SK-N-SH (cell line): ENCODE results near the gene ATXN2. TPM values are rescaled to one million over a fixed set of nuclear protein-coding genes. Genes with fewer than 3 reads are reported as not detected.

Experiments used
- CTCF ChIA-PET: fragments of 300-600, 350-600 bp; formaldehyde crosslinking; extraction: SDS; loops from one replicate; lab custom pipeline; 2021; lab: Yijun Ruan, JAX
- POLR2A ChIA-PET: fragments of 350-600 bp; sonication (Branson Sonifier 250); formaldehyde crosslinking; extraction: SDS; loops from one replicate; lab custom pipeline; 2020; ENCODE audit warnings: antibody characterized with exemption, inconsistent platforms; lab: Yijun Ruan, JAX
- DNase-seq: peaks from one replicate; pipeline ENCODE4 v3.0.0; 2012
- H2AFZ ChIP-seq: fragments of 200-600 bp; sonication (generic); 2 replicates; pipeline ENCODE4 v1.8.1; 2016; ENCODE audit warnings: antibody characterized with exemption, mild to moderate bottlenecking, low read depth
- H3F3A ChIP-seq: fragments of 200-600 bp; sonication (generic); replicated peaks from 2 replicates; pipeline ENCODE3; 2016; ENCODE audit warnings: antibody characterized with exemption, mild to moderate bottlenecking; ENCODE audit not compliant: insufficient read depth
- H3K27ac ChIP-seq, 2 experiments: fragments of 200-500 bp in 1 of 2; fragments of 200-600 bp in 1 of 2; sonication (Bioruptor generic) in 1 of 2; sonication (generic), shearing (Covaris generic) in 1 of 2; 2 replicates each; pipeline versions ENCODE4 v1.5.1 to v1.6.1; 2014 to 2016; ENCODE audit warnings: low read depth in 2 of 2, inconsistent platforms in 1 of 2, low read length in 1 of 2, mild to moderate bottlenecking in 1 of 2, mixed read lengths in 1 of 2
- H3K27me3 ChIP-seq: fragments of 200-600 bp; sonication (generic), shearing (Covaris generic); 2 replicates; pipeline ENCODE4 v1.6.1; 2016; ENCODE audit warnings: mixed run types; ENCODE audit not compliant: insufficient read depth
- H3K36me3 ChIP-seq, 2 experiments: fragments of 200-500 bp in 1 of 2; fragments of 200-600 bp in 1 of 2; sonication (Bioruptor generic) in 1 of 2; sonication (generic) in 1 of 2; replicated peaks in 1 of 2; 2 replicates each; pipeline versions ENCODE3 to v1.5.1; 2014 to 2016; ENCODE audit warnings: low read length in 1 of 2, mild to moderate bottlenecking in 1 of 2; ENCODE audit not compliant: insufficient read depth in 2 of 2, control insufficient read depth in 1 of 2
- H3K4me1 ChIP-seq, 2 experiments: fragments of 200-500 bp in 1 of 2; fragments of 200-600 bp in 1 of 2; sonication (Bioruptor generic) in 1 of 2; sonication (generic), shearing (Covaris generic) in 1 of 2; 2 replicates each; pipeline versions ENCODE4 v1.5.1 to v1.6.1; 2014 to 2016; ENCODE audit warnings: low read depth in 1 of 2, low read length in 1 of 2, mixed run types in 1 of 2; ENCODE audit not compliant: insufficient read depth in 2 of 2, control insufficient read depth in 1 of 2
- H3K4me2 ChIP-seq: fragments of 200-600 bp; sonication (generic), shearing (Covaris generic); 2 replicates; pipeline ENCODE4 v1.6.1; 2017; ENCODE audit warnings: mixed run types
- H3K4me3 ChIP-seq, 2 experiments: fragments of 200-500 bp in 1 of 2; fragments of 200-600 bp in 1 of 2; sonication (Bioruptor generic) in 1 of 2; sonication (generic), shearing (Covaris generic) in 1 of 2; 2 replicates each; pipeline versions ENCODE4 v1.5.1 to v1.8.1; 2014 to 2016; ENCODE audit warnings: low read depth in 2 of 2, inconsistent platforms in 1 of 2, low read length in 1 of 2, mild to moderate bottlenecking in 1 of 2, mixed read lengths in 1 of 2, moderate library complexity in 1 of 2
- H3K79me2 ChIP-seq: fragments of 200-600 bp; sonication (generic); 2 replicates; pipeline ENCODE4 v1.8.1; 2017; ENCODE audit warnings: mild to moderate bottlenecking; ENCODE audit not compliant: insufficient read depth
- H3K9ac ChIP-seq: fragments of 200-600 bp; sonication (generic); 2 replicates; pipeline ENCODE4 v1.6.1; 2017; ENCODE audit warnings: mixed run types
- H3K9me2 ChIP-seq: fragments of 200-600 bp; sonication (generic); 2 replicates; pipeline ENCODE4 v1.6.1; 2017; ENCODE audit warnings: mixed run types
- H3K9me3 ChIP-seq: fragments of 200-600 bp; sonication (generic); 2 replicates; pipeline ENCODE4 v1.6.1; 2017; ENCODE audit warnings: mixed run types, mild to moderate bottlenecking, moderate library complexity
- H4K20me1 ChIP-seq: fragments of 200-600 bp; sonication (generic); 2 replicates; pipeline ENCODE4 v1.6.1; 2017; ENCODE audit warnings: mild to moderate bottlenecking, mixed run types; ENCODE audit not compliant: insufficient read depth
- CTCF ChIP-seq: fragments of 200-600 bp; sonication (generic); IDR thresholded peaks from 2 replicates; pipeline ENCODE4 v1.6.1; 2017; ENCODE audit warnings: antibody characterized with exemption, mild to moderate bottlenecking, moderate library complexity
- ELF1 ChIP-seq: IDR thresholded peaks from 2 replicates; pipeline ENCODE4 v1.4.0; 2012
- EP300 ChIP-seq, 2 experiments: IDR thresholded peaks; 2 replicates each; pipeline versions ENCODE4 v1.4.0 to v1.6.1; 2012; ENCODE audit warnings: borderline replicate concordance in 1 of 2, low read depth in 1 of 2, low read length in 1 of 2
- EZH2phosphoT487 ChIP-seq: fragments of 200-600 bp; sonication (generic); IDR thresholded peaks from 2 replicates; pipeline ENCODE4 v1.6.1; 2017; ENCODE audit warnings: low read depth, mixed run types, mild to moderate bottlenecking, antibody characterized with exemption, moderate library complexity, borderline replicate concordance
- FOSL2 ChIP-seq: IDR thresholded peaks from 2 replicates; pipeline ENCODE4 v1.4.0; 2012; ENCODE audit warnings: low read depth, mild to moderate bottlenecking, moderate library complexity, borderline replicate concordance
- FOXM1 ChIP-seq: IDR thresholded peaks from 2 replicates; pipeline ENCODE4 v1.4.0; 2012; ENCODE audit warnings: low read depth, mild to moderate bottlenecking
- MEF2A ChIP-seq: IDR thresholded peaks from 2 replicates; pipeline ENCODE4 v1.4.0; 2012; ENCODE audit warnings: low read depth, borderline replicate concordance
- NFIC ChIP-seq: IDR thresholded peaks from 2 replicates; pipeline ENCODE4 v1.4.0; 2012; ENCODE audit warnings: borderline replicate concordance
- NRF1 ChIP-seq: IDR thresholded peaks from 2 replicates; pipeline ENCODE4 v1.6.1; 2012; ENCODE audit warnings: low read depth, mild to moderate bottlenecking, low read length
- RAD21 ChIP-seq: IDR thresholded peaks from 2 replicates; pipeline ENCODE4 v1.6.1; 2012; ENCODE audit warnings: mild to moderate bottlenecking, low read length
- REST ChIP-seq: IDR thresholded peaks from 2 replicates; pipeline ENCODE4 v1.6.1; 2012; ENCODE audit warnings: mild to moderate bottlenecking, low read depth, low read length, moderate library complexity
- RFX5 ChIP-seq: IDR thresholded peaks from 2 replicates; pipeline ENCODE4 v1.6.1; 2012; ENCODE audit warnings: mild to moderate bottlenecking, improper control_type of control experiment, low read length
- TEAD4 ChIP-seq: IDR thresholded peaks from 2 replicates; pipeline ENCODE4 v1.4.0; 2012; ENCODE audit warnings: mild to moderate bottlenecking, borderline replicate concordance; ENCODE audit not compliant: insufficient read depth
- USF1 ChIP-seq: IDR thresholded peaks from 2 replicates; pipeline ENCODE4 v1.4.0; 2012; ENCODE audit warnings: low read depth, borderline replicate concordance
- ZBTB33 ChIP-seq: IDR thresholded peaks from 2 replicates; pipeline ENCODE4 v1.4.0; 2012; ENCODE audit warnings: low read depth, borderline replicate concordance
- WGBS: methylation state at CpG from one replicate; pipeline ENCODE4 v1.1.6; 2017; ENCODE audit warnings: low lambda C conversion rate; 5-methylcytosine and 5-hydroxymethylcytosine counted together
- polyA plus RNA-seq, 3 experiments: library from polyadenylated mRNA; depleted of rRNA; stranded (reverse); fragments of >200 nt; gene quantifications; 2 replicates each; pipeline ENCODE4 v1.2.3, GENCODE V29; 2012
- TF ChIP-seq, protein P1 (sequence below): fragments of 150-350 bp; IDR thresholded peaks from 2 replicates; pipeline ENCODE4 v1.6.1; 2017; ENCODE audit warnings: antibody characterized with exemption, low read length, low read depth, borderline replicate concordance

ATXN2 gene
- polyA plus RNA-seq, 1 of the 3 experiments (the other 2 are of a cell fraction), result 35.7 TPM

GRCh38 chr12:111424793-111425251, 174.3 kb downstream of the ATXN2 start:
- WGBS, result 98% methylated on average over 6 of the region's 6 CpGs
- Histone ChIP-seq H3K36me3 (peaks cover 0 to 28% of the 10 kb centered on the region in 2 experiments), H3K4me1 (peaks cover 7 to 16% of the 10 kb centered on the region in 2 experiments; a peak in 2 of 4 replicates), H3K9ac (no peak overlapping the region), H2AFZ (no peak overlapping the region), H4K20me1 (peaks cover 92% of the 10 kb centered on the region), H3F3A (no peaks in the 10 kb centered on the region), H3K4me2 (no peak overlapping the region), H3K4me3 (no peak overlapping the region), H3K27ac (no peak overlapping the region), H3K9me2 (no peaks in the 10 kb centered on the region), H3K9me3 (no peaks in the 10 kb centered on the region), H3K27me3 (no peaks in the 10 kb centered on the region), H3K79me2 (peaks cover 98% of the 10 kb centered on the region)
- CTCF ChIA-PET, result interaction anchor here (0.6 to 1.7 kb wide), 5 partner anchors 13 to 88 kb away, joined by 3 to 9 read pairs (median 3); no protein-coding TSS in a partner anchor
- no peak for DNase-seq
- POLR2A ChIA-PET, result no interaction called here
- TF ChIP-seq RAD21 (no peak), ELF1 (no peak), EP300 (IDR thresholded peaks at IDR 0.05; ENCODE audit: borderline replicate concordance in 1 of 2, low read depth in 1 of 2, low read length in 1 of 2) (no peak), RFX5 (no peak), FOSL2 (no peak), REST (no peak), EZH2phosphoT487 (no peak), FOXM1 (no peak), TEAD4 (no peak), CTCF (no peak), NRF1 (no peak), MEF2A (no peak), ZBTB33 (no peak), NFIC (no peak), USF1 (no peak)
- TF ChIP-seq, protein P1, sequence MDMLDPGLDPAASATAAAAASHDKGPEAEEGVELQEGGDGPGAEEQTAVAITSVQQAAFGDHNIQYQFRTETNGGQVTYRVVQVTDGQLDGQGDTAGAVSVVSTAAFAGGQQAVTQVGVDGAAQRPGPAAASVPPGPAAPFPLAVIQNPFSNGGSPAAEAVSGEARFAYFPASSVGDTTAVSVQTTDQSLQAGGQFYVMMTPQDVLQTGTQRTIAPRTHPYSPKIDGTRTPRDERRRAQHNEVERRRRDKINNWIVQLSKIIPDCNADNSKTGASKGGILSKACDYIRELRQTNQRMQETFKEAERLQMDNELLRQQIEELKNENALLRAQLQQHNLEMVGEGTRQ, result no peak
